Effector memory CD8-positive, alpha-beta T cell (primary cell): ENCODE measurements around the gene GRID2IP.

Experiments used
- ATAC-seq: fragments of 150-1000 bp; cut with Tn5 transposase; replicated peaks from 2 replicates; pipeline ENCODE4 v1.10.0; 2021; ENCODE audit warnings: mild to moderate bottlenecking, moderate library complexity
- DNase-seq, 3 experiments: peaks; one replicate each; pipeline ENCODE4 v3.0.0; 2021
- H3K27ac Mint-ChIP-seq, 2 donors: one replicate each; pipeline ENCODE4 v1.8.0; 2022; ENCODE audit warnings: mild to moderate bottlenecking in 2 of 2, mixed read lengths in 2 of 2, moderate library complexity in 2 of 2
- H3K27me3 Mint-ChIP-seq, 2 donors: one replicate each; pipeline ENCODE4 v1.8.0; 2022; ENCODE audit warnings: mixed read lengths in 2 of 2
- H3K36me3 Mint-ChIP-seq: one replicate; pipeline ENCODE4 v1.8.0; 2022; ENCODE audit warnings: mild to moderate bottlenecking, moderate library complexity, mixed read lengths; ENCODE audit not compliant: insufficient read depth
- H3K4me1 Mint-ChIP-seq, 2 donors: one replicate each; pipeline ENCODE4 v1.8.0; 2022; ENCODE audit warnings: low read depth in 2 of 2, mixed read lengths in 2 of 2
- H3K4me3 Mint-ChIP-seq, 2 donors: one replicate each; pipeline ENCODE4 v1.8.0; 2022; ENCODE audit warnings: mild to moderate bottlenecking in 2 of 2, mixed read lengths in 2 of 2, moderate library complexity in 2 of 2
- H3K9me3 Mint-ChIP-seq, 2 donors: one replicate each; pipeline ENCODE4 v1.8.0; 2022; ENCODE audit warnings: mixed read lengths in 2 of 2

The GRID2IP gene

GRCh38 chr7:6547400-6547799, 3.9 kb downstream of the GRID2IP start:
- Mint-ChIP-seq H3K27me3 (peaks cover 4 to 9% of the 10 kb centered on the region in 2 donors), H3K27ac (no peak overlapping the region), H3K9me3 (no peaks in the 10 kb centered on the region), H3K36me3 (no peaks in the 10 kb centered on the region), H3K4me1 (no peaks in the 10 kb centered on the region), H3K4me3 (no peak overlapping the region)
- ATAC-seq (no peak), DNase-seq (no peak)

- H3K4me3 Mint-ChIP-seq = no peak overlapping the region
- ATAC-seq (no peak), DNase-seq (no peak)
- H3K4me1 Mint-ChIP-seq = no peaks in the 10 kb centered on the region
- no peak overlapping the region for H3K27ac Mint-ChIP-seq
- no peaks in the 10 kb centered on the region for H3K36me3 Mint-ChIP-seq
- no peaks in the 10 kb centered on the region for H3K9me3 Mint-ChIP-seq
- peaks cover 4 to 9% of the 10 kb centered on the region in 2 donors for H3K27me3 Mint-ChIP-seq
Measured at GRCh38 chr7:6546498-6547251, 4.6 kb downstream of the GRID2IP start.

- no peaks in the 10 kb centered on the region for H3K4me1 Mint-ChIP-seq
- H3K9me3 Mint-ChIP-seq = no peaks in the 10 kb centered on the region
- H3K4me3 Mint-ChIP-seq = no peak overlapping the region
- ATAC-seq (no peak), DNase-seq (no peak)
- H3K27me3 Mint-ChIP-seq = peaks cover 4 to 9% of the 10 kb centered on the region in 2 donors
- no peak overlapping the region for H3K27ac Mint-ChIP-seq
- H3K36me3 Mint-ChIP-seq = no peaks in the 10 kb centered on the region
Measured at GRCh38 chr7:6545398-6546126, 5.7 kb downstream of the GRID2IP start.

- no peak overlapping the region for H3K4me3 Mint-ChIP-seq
- ATAC-seq (no peak), DNase-seq (no peak)
- no peaks in the 10 kb centered on the region for H3K36me3 Mint-ChIP-seq
- H3K9me3 Mint-ChIP-seq = no peaks in the 10 kb centered on the region
- peaks cover 18 to 23% of the 10 kb centered on the region in 2 donors for H3K27me3 Mint-ChIP-seq
- H3K4me1 Mint-ChIP-seq = no peaks in the 10 kb centered on the region
- no peak overlapping the region for H3K27ac Mint-ChIP-seq
Measured at GRCh38 chr7:6542368-6542767, 8.9 kb downstream of the GRID2IP start.

DNA sequence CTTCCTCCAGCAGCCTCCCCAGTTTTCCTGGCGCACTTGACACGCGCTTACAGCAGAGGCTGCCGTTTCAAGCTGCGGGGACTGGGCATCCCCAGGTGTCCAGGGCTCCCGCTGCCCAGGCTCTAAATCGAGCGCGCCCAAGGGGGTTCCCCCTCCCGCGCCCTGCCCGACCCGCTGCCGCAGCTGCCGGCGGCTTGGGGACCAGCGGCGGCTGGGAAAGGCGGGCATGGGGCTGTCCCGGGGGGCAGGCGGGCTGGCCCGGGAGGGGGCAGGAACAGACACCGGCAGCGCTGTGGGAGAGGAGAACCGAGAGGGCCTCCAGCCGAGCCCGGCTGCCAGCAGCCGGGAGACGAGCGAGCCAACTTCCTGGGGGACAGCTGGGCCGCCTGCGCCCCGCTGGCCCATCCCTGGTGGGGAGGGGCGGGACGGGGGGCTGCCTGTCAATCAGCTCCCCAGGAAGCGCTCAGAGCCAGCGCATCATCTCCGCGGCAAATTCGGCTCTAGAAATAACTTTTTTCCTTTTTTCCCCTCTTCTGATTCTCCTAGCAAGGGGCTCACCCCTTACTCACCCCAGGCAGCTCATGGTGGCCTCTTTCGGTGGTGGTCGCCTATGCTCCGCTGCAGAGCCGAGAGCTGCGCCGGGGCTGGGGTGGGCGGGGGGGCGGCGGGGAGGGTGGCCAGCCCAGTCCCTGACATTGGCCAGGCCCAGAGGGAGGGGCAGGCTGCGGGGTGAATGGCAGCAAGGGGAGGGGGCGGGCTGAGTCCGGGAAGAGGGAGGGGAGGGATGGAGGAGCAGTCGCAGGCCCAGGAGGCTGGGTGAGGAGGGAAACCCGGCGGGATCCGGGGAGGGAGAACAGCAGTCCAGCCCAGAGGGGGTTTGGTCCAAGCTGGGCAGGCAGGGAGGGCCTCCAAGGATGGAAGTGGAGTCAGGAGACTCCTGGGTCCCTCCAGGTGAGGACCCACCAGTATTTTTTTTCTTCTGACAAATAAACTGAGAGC, 14.7 kb downstream of the GRID2IP start:
- no peak for DNase-seq
- Mint-ChIP-seq H3K27me3 (peaks cover 22 to 29% of the 10 kb centered on the region in 2 donors), H3K27ac (no peak overlapping the region), H3K4me3 (no peak overlapping the region), H3K36me3 (no peaks in the 10 kb centered on the region), H3K9me3 (no peaks in the 10 kb centered on the region), H3K4me1 (peaks cover 4 to 13% of the 10 kb centered on the region in 2 donors)
- ATAC-seq = peak; percentile 49

GRCh38 chr7:6533893-6534495, 17.3 kb downstream of the GRID2IP start:
- H3K36me3 Mint-ChIP-seq = no peaks in the 10 kb centered on the region
- H3K27me3 Mint-ChIP-seq = peaks cover 22 to 34% of the 10 kb centered on the region in 2 donors
- H3K4me3 Mint-ChIP-seq = peak overlapping the region in 1 of 2 donors; percentile 58
- ATAC-seq = peak; percentile 39
- no peak for DNase-seq
- peaks cover 9 to 20% of the 10 kb centered on the region in 2 donors for H3K4me1 Mint-ChIP-seq
- H3K27ac Mint-ChIP-seq = peak overlapping the region in 1 of 2 donors; percentile 33
- no peaks in the 10 kb centered on the region for H3K9me3 Mint-ChIP-seq

DNA sequence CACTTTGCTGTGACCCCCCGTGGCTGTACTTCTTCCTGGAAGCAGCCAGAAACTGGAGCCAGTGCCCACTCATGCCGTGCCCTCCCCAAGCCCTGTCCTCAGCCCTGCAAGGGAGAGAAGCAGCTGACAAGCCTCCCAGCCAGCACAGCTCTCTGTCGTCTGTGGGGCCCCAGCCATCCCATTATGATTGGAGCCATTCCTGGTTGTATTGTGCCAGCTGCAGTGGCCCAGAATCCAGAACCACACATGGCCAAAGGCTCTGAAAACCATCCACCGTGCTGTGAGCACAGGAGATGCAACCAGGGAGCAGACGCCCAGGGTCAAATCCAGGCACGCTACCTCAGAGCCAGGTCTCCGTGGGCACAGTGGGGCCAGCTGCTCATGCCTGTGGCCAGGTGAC, 18.7 kb downstream of the GRID2IP start:
- Mint-ChIP-seq H3K36me3 (no peaks in the 10 kb centered on the region), H3K27ac (no peak overlapping the region), H3K9me3 (no peaks in the 10 kb centered on the region), H3K4me1 (peaks cover 10 to 22% of the 10 kb centered on the region in 2 donors), H3K27me3 (peaks cover 27 to 30% of the 10 kb centered on the region in 2 donors), H3K4me3 (peak overlapping the region; percentile 54 to 63)
- no peak for DNase-seq
- ATAC-seq = no peak

DNA sequence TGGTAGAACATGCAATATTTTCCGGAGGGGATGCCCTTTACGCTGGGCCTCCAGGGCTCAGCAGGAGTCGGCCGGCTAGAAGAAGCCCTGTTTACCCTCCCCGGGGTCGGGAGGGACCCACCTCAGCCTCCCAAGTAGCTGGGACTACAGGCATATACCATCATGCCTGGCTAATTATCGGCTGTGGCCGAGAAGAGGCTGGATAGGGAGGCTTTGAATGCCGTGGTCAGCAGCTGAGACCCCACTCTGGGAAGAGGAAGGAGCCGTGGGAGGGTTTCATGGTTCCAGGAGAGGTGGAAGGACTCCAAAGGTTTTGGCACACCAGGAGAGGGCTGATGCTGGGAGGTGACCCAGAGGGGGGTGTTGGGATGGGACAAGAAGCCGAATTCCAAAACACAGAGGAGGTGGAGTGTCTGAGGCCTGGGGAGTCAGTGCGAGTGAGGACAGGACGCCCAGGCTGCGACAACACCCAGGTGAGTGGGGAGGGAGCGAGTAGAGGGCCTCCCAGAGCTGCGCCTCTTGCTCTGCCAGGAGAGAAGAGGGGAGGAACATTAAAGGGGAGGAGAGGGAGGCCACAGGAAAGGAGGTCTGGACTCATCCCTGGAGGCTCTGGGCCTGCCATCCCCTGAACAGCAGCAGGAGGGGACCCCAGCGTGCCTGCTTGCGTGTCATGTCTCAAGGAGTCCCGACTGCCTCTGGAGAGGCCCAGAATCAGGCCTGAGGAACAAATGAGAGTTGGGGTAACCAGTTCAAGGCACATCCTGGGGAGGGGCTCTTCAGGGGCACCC, 19.6 kb downstream of the GRID2IP start:
- H3K4me3 Mint-ChIP-seq = peak overlapping the region; percentile 79 to 85
- H3K27me3 Mint-ChIP-seq = peaks cover 34 to 37% of the 10 kb centered on the region in 2 donors
- no peak overlapping the region for H3K27ac Mint-ChIP-seq
- no peaks in the 10 kb centered on the region for H3K9me3 Mint-ChIP-seq
- ATAC-seq (no peak), DNase-seq (no peak)
- H3K4me1 Mint-ChIP-seq = peaks cover 18 to 29% of the 10 kb centered on the region in 2 donors
- no peaks in the 10 kb centered on the region for H3K36me3 Mint-ChIP-seq

DNA sequence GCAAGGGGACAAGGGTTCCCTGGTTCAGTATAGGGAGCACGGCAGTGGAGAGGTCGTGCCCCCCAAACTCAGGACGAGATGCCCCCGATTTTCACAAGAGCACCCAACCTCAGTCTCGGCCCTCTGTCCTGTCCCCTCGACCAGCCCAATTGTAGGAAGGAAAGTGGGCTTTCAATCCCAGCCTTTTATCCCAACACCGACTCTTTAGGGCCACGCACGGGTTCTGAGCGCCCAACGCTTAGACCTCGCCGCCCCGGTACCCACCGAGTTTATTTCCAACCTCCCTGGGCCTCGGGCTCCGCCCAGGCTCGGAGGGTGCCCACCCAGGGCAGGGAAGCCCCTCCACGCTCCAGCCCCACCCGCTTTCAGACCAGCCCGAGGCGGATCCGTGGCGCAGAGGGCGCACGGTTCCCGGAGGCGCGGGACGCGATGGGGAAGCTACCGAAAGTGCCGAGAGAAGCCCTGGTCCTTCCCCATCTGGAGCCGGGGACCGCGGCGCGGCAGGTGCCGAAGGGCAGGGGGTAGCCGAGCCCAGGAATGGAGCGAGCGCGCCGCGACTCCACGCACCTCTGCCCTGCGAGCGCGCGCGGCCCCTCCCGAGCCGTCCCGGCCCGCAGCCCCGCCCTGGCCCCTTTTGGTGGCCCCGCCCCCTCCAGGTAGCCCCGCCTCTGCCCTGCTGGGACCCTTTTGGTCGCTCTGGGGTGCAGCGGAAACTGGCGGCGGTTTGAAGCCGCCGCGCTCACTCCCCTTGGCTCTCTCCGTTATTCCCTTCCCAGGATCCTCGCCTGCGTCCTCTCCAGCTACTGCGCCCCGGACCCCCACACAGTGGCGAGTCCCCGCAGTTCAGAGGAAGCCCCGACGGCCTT, 20.4 kb downstream of the GRID2IP start:
- H3K27ac Mint-ChIP-seq = no peak overlapping the region
- peaks cover 18 to 28% of the 10 kb centered on the region in 2 donors for H3K4me1 Mint-ChIP-seq
- H3K27me3 Mint-ChIP-seq = peaks cover 33% of the 10 kb centered on the region in 2 donors
- no peaks in the 10 kb centered on the region for H3K36me3 Mint-ChIP-seq
- peak; percentile 80 for ATAC-seq
- peak; percentile 34 to 64 (median 61) for DNase-seq
- no peaks in the 10 kb centered on the region for H3K9me3 Mint-ChIP-seq
- peak overlapping the region; percentile 79 to 85 for H3K4me3 Mint-ChIP-seq

GRCh38 chr7:6529643-6530042, 21.6 kb downstream of the GRID2IP start:
- peak overlapping the region; percentile 79 to 85 for H3K4me3 Mint-ChIP-seq
- peaks cover 18 to 25% of the 10 kb centered on the region in 2 donors for H3K4me1 Mint-ChIP-seq
- ATAC-seq (no peak), DNase-seq (no peak)
- no peaks in the 10 kb centered on the region for H3K9me3 Mint-ChIP-seq
- no peak overlapping the region for H3K27ac Mint-ChIP-seq
- H3K36me3 Mint-ChIP-seq = no peaks in the 10 kb centered on the region
- peaks cover 23 to 24% of the 10 kb centered on the region in 2 donors for H3K27me3 Mint-ChIP-seq

GRCh38 chr7:6528401-6529130, 22.7 kb downstream of the GRID2IP start:
- ATAC-seq = no peak
- Mint-ChIP-seq H3K27me3 (peaks cover 30 to 33% of the 10 kb centered on the region in 2 donors), H3K36me3 (no peaks in the 10 kb centered on the region), H3K27ac (no peak overlapping the region), H3K9me3 (no peaks in the 10 kb centered on the region), H3K4me1 (peaks cover 14 to 19% of the 10 kb centered on the region in 2 donors), H3K4me3 (no peak overlapping the region)
- no peak for DNase-seq
